GM12878 (cell line): Measurements from ENCODE around the gene LSM7. TPM values are rescaled to one million over a fixed set of nuclear protein-coding genes. Genes with fewer than 3 reads are reported as not detected.

Source experiments
- ATAC-seq: fragments of 200-7000 bp; cut with Tn5 transposase; 3 replicates; pipeline ENCODE4 v1.9.1; 2020; ENCODE audit warnings: mild to moderate bottlenecking, moderate library complexity
- BruUV-seq: library from RNA; stranded (reverse); fragments of 400-500 nt; replicated peaks from 2 replicates; lab custom pipeline; 2021; lab: Mats Ljungman, UMichigan
- CTCF ChIA-PET: fragments of 300-600 bp; sonication (Branson Sonifier 250); formaldehyde crosslinking; extraction: SDS; loops from one replicate; lab custom pipeline; 2021; ENCODE audit warnings: inconsistent platforms; lab: Yijun Ruan, JAX
- POLR2A ChIA-PET: fragments of 350-600 bp; formaldehyde crosslinking; extraction: SDS; loops from one replicate; lab custom pipeline; 2021; ENCODE audit warnings: inconsistent platforms; lab: Charles Lee
- RAD21 ChIA-PET: fragments of 300-600 bp; sonication (Branson Sonifier 250); formaldehyde crosslinking; loops from one replicate; lab custom pipeline; 2023; ENCODE audit warnings: antibody characterized with exemption; ENCODE audit not compliant: unreplicated experiment; lab: Charles Lee
- SMC1A ChIA-PET: fragments of 300-600 bp; sonication (Branson Sonifier 250); formaldehyde crosslinking; loops from one replicate; lab custom pipeline; 2023; ENCODE audit not compliant: unreplicated experiment, uncharacterized antibody; lab: Charles Lee
- DNase-seq: peaks from one replicate; pipeline ENCODE4 v3.0.0-alpha.2; 2011; ENCODE audit warnings: low read depth, low spot score
- FAIRE-seq: peaks from 3 replicates; lab custom pipeline; 2011; peaks lifted over from hg19 to GRCh38; lab: Jason Lieb, UNC
- H2AFZ ChIP-seq: 2 replicates; pipeline ENCODE4 v1.6.0; 2011; ENCODE audit warnings: low read depth, low read length, control low read depth; ENCODE audit not compliant: control insufficient read depth
- H3K27ac ChIP-seq: 2 replicates; pipeline ENCODE4 v1.5.1; 2011; ENCODE audit warnings: control low read depth; ENCODE audit not compliant: control insufficient read depth, insufficient read depth
- H3K27me3 ChIP-seq, 2 experiments: replicated peaks in 1 of 2; 2 replicates each; pipeline versions ENCODE4 v1.6.0 to v1.6.1; 2011; ENCODE audit warnings: low read length in 1 of 2; ENCODE audit not compliant: control insufficient read depth in 2 of 2, insufficient read depth in 2 of 2
- H3K36me3 ChIP-seq, 2 experiments: 2 replicates each; pipeline ENCODE4 v1.5.1; 2011; ENCODE audit warnings: low read length in 1 of 2; ENCODE audit not compliant: control insufficient read depth in 2 of 2, insufficient read depth in 2 of 2
- H3K4me1 ChIP-seq: 2 replicates; pipeline ENCODE4 v1.6.1; 2011; ENCODE audit warnings: mild to moderate bottlenecking, low read length, moderate library complexity, mixed read lengths; ENCODE audit not compliant: control insufficient read depth, insufficient read depth
- H3K4me2 ChIP-seq: 2 replicates; pipeline ENCODE4 v1.6.0; 2011; ENCODE audit warnings: control low read depth; ENCODE audit not compliant: control insufficient read depth, insufficient read depth
- H3K4me3 ChIP-seq: fragments of 200-600 bp; sonication (generic); 2 replicates; pipeline ENCODE4 v1.5.1; 2016
- H3K79me2 ChIP-seq: 2 replicates; pipeline ENCODE4 v1.6.0; 2011; ENCODE audit warnings: low read length; ENCODE audit not compliant: control insufficient read depth, insufficient read depth
- H3K9ac ChIP-seq: 2 replicates; pipeline ENCODE4 v1.8.0; 2011; ENCODE audit warnings: low read length, control low read depth, mixed read lengths; ENCODE audit not compliant: control insufficient read depth, insufficient read depth
- H3K9me3 ChIP-seq: replicated peaks from 3 replicates; pipeline ENCODE4 v1.5.1; 2011; ENCODE audit warnings: mild to moderate bottlenecking, low read length; ENCODE audit not compliant: control insufficient read depth, insufficient read depth
- H4K20me1 ChIP-seq: 2 replicates; pipeline ENCODE4 v1.6.0; 2011; ENCODE audit not compliant: control insufficient read depth, insufficient read depth
- BACH1 ChIP-seq: fragments of 450-650 bp; IDR thresholded peaks from 2 replicates; pipeline ENCODE4 v1.6.1; 2017; ENCODE audit warnings: mild to moderate bottlenecking, borderline replicate concordance
- BHLHE40 ChIP-seq, 2 experiments: fragments of 450-650 bp in 1 of 2; IDR thresholded peaks; 2 replicates each; pipeline ENCODE4 v1.6.1; 2011 to 2017; ENCODE audit warnings: low read depth in 2 of 2, borderline replicate concordance in 1 of 2, improper control_type of control experiment in 1 of 2, low read length in 1 of 2, mild to moderate bottlenecking in 1 of 2
- CBFB ChIP-seq: IDR thresholded peaks from 2 replicates; pipeline ENCODE4 v1.6.1; 2016; ENCODE audit warnings: antibody characterized with exemption, low read depth
- CHD2 ChIP-seq: IDR thresholded peaks from 2 replicates; pipeline ENCODE4 v1.6.1; 2011; ENCODE audit warnings: low read depth, low read length, improper control_type of control experiment, borderline replicate concordance
- CREB1 ChIP-seq: IDR thresholded peaks from 2 replicates; pipeline ENCODE4 v1.6.1; 2012; ENCODE audit warnings: low read depth, mild to moderate bottlenecking, inconsistent platforms
- HDAC2 ChIP-seq: fragments of 200-600 bp; sonication (generic); IDR thresholded peaks from 2 replicates; pipeline ENCODE4 v1.6.1; 2017
- KDM1A ChIP-seq: fragments of 200-600 bp; sonication (generic); IDR thresholded peaks from 2 replicates; pipeline ENCODE4 v1.6.1; 2016; ENCODE audit warnings: borderline replicate concordance
- LARP7 ChIP-seq: fragments of 450-650 bp; IDR thresholded peaks from 2 replicates; pipeline ENCODE4 v1.6.1; 2017; ENCODE audit warnings: mild to moderate bottlenecking
- NR2F1 ChIP-seq: fragments of 450-650 bp; conservative IDR thresholded peaks from 2 replicates; pipeline ENCODE4 v1.6.1; 2017; ENCODE audit warnings: mild to moderate bottlenecking
- POLR2A ChIP-seq: IDR thresholded peaks from 2 replicates; pipeline ENCODE4 v1.6.1; 2011; ENCODE audit warnings: low read depth, mild to moderate bottlenecking, low read length
- POLR2AphosphoS2 ChIP-seq: IDR thresholded peaks from 2 replicates; pipeline ENCODE4 v1.6.1; 2011; ENCODE audit warnings: low read depth, mild to moderate bottlenecking, low read length, improper control_type of control experiment, moderate library complexity
- RCOR1 ChIP-seq: conservative IDR thresholded peaks from 2 replicates; pipeline ENCODE4 v1.6.1; 2012; ENCODE audit warnings: low read depth, low read length, improper control_type of control experiment
- SP1 ChIP-seq: IDR thresholded peaks from one replicate; pipeline ENCODE4 v1.6.1; 2011; ENCODE audit warnings: low read depth, low read length
- SREBF1 ChIP-seq: IDR thresholded peaks from 2 replicates; pipeline ENCODE4 v1.6.1; 2012; ENCODE audit warnings: mild to moderate bottlenecking, low read length
- STAT1 ChIP-seq: fragments of 450-650 bp; conservative IDR thresholded peaks from 2 replicates; pipeline ENCODE4 v1.6.1; 2014; ENCODE audit warnings: antibody characterized with exemption, mild to moderate bottlenecking
- TCF7 ChIP-seq: IDR thresholded peaks from 2 replicates; pipeline ENCODE4 v1.6.1; 2014; ENCODE audit warnings: antibody characterized with exemption, borderline replicate concordance
- WGBS: methylation state at CpG from one replicate; pipeline ENCODE4 v1.1.6; 2016; ENCODE audit warnings: low lambda C conversion rate; ENCODE audit not compliant: insufficient replicate concordance, insufficient coverage; ENCODE audit errors: missing lambda C conversion rate; 5-methylcytosine and 5-hydroxymethylcytosine counted together
- in situ Hi-C: fragments of 300-500 bp; cut with MboI; formaldehyde crosslinking; loops from 9 replicates; pipeline ENCODE4 v1.14.3; 2018; ENCODE audit warnings: mixed read lengths
- intact Hi-C: fragments of 100-400 bp; cut with micrococcal nuclease; formaldehyde crosslinking; loops from one replicate; pipeline ENCODE4 v1.14.2; 2022; ENCODE audit not compliant: unreplicated experiment
- polyA plus RNA-seq, 11 experiments: library from polyadenylated mRNA; depleted of rRNA in 4 of 11; unstranded in 6 of 11; stranded (reverse) in 5 of 11; fragments of >200 nt; fragmentation: Nextera tagmentation in 4 of 11; fragmentation: Illumina TruSeq in 1 of 11; extraction: Ambion mirVana in 4 of 11; extraction: Trizol in 1 of 11; gene quantifications; 1 replicate in 1 of 11; 2 replicates in 10 of 11; pipeline versions ENCODE4 v1.2.1 to v1.2.3, GENCODE V29; 2011 to 2016; ENCODE audit warnings: inconsistent platforms in 2 of 11, missing spikeins in 2 of 11, low read depth in 1 of 11
- total RNA-seq, 4 experiments: library from RNA; depleted of rRNA in 3 of 4; stranded (reverse); fragments of >200 nt in 3 of 4; fragmentation: Illumina TruSeq in 1 of 4; extraction: Trizol in 1 of 4; gene quantifications; 2 replicates each; pipeline versions ENCODE4 v1.2.1 to v1.2.3, GENCODE V29; 2013 to 2021
- TF ChIP-seq, protein P1 (sequence below): fragments of 450-650 bp; IDR thresholded peaks from 2 replicates; pipeline ENCODE4 v1.6.1; 2017; ENCODE audit warnings: mild to moderate bottlenecking, moderate library complexity
- TF ChIP-seq, protein P2 (sequence below): IDR thresholded peaks from 2 replicates; pipeline ENCODE4 v1.6.1; 2011; ENCODE audit warnings: borderline replicate concordance, low read depth, mild to moderate bottlenecking, moderate library complexity, mixed read lengths, low read length; ENCODE audit not compliant: insufficient read depth; ENCODE audit errors: extremely low read length

The LSM7 gene
- total and polyA plus RNA-seq, 10 of the 15 experiments (the other 5 are each of a cell fraction or from before 2014, with no cell fraction given), result 24.4 to 424 (median 217) TPM

DNA sequence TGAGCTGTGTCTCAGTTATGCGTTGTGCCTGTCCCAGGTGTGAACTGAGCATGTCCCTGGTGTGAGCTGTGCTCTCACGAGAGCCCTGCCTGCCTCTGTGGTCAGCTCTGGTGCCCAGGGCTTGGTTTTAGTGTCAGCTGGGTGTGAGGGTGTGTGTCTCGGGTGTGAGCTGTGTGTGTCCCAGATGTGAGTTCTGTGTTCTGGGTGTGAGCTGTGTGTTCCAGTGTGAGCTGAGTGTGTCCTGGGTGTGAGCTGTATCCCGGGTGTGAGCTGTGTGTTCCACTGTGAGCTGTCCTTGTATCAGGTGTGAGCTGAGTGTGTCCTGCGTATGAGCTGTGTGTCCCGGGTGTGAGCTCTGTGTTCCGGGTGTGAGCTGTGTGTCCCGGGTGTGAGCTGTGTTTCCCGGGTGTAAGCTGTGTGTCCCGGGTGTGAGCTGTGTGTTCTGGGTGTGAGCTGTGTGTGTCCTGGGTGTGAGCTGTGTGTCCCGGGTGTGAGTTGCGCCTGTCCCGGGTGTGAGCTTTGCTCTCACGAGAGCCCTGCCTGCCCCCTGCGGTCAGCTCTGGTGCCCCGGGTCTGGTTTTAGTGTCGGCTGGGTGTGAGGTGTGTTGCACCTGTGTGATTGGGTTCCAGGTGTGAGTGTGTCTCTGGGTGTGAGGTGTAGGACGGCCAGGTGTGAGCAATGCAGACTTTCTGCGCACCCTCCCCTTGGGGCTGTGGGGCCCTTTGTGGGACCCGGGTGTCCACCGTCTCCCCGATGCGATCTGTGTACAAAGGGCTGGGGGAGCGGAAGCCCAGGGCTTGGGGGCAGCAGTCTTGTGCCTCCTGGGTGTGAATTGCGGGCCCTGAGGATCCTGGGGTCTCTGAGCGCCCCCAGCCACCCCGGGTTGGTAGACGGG is 39.3 kb downstream of the LSM7 start:
- Histone ChIP-seq H3K36me3 (no peaks in the 10 kb centered on the region), H3K27me3 (no peaks in the 10 kb centered on the region), H3K79me2 (no peaks in the 10 kb centered on the region; the same call in 1 of the 2 replicates), H3K4me3 (peak overlapping the region; percentile 65), H3K9ac (peak overlapping the region; percentile 35), H3K4me1 (peaks cover 30% of the 10 kb centered on the region), H3K4me2 (peak overlapping the region; percentile 98), H3K27ac (peak overlapping the region; percentile 74), H4K20me1 (no peaks in the 10 kb centered on the region), H3K9me3 (no peaks in the 10 kb centered on the region), H2AFZ (peak overlapping the region; percentile 32)
- CTCF ChIA-PET, result interaction anchor here (0.6 to 2.5 kb wide), 8 partner anchors 15 to 348 kb away, joined by 3 to 13 read pairs (median 4); no protein-coding TSS in a partner anchor
- DNase-seq (no peak), ATAC-seq (peak; percentile 45), FAIRE-seq (no peak)
- intact Hi-C loops, result loop anchor here (1.0 kb wide), 1 partner anchor 39 kb away; the partner anchor contains the start of genes LSM7 and SPPL2B
- POLR2A ChIA-PET, result interaction anchor here (0.5 to 1.5 kb wide), 7 partner anchors 17 to 197 kb away, joined by 3 to 8 read pairs (median 4); partner anchors contain the start of genes LSM7 and SPPL2B
- BruUV-seq, result no TSS peak
- RAD21 ChIA-PET, result interaction anchor here (0.6 to 1.7 kb wide), 13 partner anchors 8 to 392 kb away, joined by 3 to 10 read pairs (median 4); partner anchors contain the start of genes LSM7 and SPPL2B
- in situ Hi-C loops, result no loop called here
- WGBS, result 17% methylated on average over 27 of the region's 28 CpGs
- SMC1A ChIA-PET, result interaction anchor here (0.9 to 2.9 kb wide), 6 partner anchors 14 to 117 kb away, joined by 3 to 11 read pairs (median 6); no protein-coding TSS in a partner anchor
- TF ChIP-seq, protein P1, sequence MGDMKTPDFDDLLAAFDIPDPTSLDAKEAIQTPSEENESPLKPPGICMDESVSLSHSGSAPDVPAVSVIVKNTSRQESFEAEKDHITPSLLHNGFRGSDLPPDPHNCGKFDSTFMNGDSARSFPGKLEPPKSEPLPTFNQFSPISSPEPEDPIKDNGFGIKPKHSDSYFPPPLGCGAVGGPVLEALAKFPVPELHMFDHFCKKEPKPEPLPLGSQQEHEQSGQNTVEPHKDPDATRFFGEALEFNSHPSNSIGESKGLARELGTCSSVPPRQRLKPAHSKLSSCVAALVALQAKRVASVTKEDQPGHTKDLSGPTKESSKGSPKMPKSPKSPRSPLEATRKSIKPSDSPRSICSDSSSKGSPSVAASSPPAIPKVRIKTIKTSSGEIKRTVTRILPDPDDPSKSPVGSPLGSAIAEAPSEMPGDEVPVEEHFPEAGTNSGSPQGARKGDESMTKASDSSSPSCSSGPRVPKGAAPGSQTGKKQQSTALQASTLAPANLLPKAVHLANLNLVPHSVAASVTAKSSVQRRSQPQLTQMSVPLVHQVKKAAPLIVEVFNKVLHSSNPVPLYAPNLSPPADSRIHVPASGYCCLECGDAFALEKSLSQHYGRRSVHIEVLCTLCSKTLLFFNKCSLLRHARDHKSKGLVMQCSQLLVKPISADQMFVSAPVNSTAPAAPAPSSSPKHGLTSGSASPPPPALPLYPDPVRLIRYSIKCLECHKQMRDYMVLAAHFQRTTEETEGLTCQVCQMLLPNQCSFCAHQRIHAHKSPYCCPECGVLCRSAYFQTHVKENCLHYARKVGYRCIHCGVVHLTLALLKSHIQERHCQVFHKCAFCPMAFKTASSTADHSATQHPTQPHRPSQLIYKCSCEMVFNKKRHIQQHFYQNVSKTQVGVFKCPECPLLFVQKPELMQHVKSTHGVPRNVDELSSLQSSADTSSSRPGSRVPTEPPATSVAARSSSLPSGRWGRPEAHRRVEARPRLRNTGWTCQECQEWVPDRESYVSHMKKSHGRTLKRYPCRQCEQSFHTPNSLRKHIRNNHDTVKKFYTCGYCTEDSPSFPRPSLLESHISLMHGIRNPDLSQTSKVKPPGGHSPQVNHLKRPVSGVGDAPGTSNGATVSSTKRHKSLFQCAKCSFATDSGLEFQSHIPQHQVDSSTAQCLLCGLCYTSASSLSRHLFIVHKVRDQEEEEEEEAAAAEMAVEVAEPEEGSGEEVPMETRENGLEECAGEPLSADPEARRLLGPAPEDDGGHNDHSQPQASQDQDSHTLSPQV, result no peak
- TF ChIP-seq CBFB (no peak), SREBF1 (no peak), NR2F1 (peak; percentile 19; the same call in 1 of the 2 replicates), POLR2AphosphoS2 (no peak), POLR2A (no peak), HDAC2 (no peak), SP1 (no peak), LARP7 (0 out of 2 replicates have a peak, but pooled peaks have one; percentile 28), STAT1 (no peak), CREB1 (no peak), BHLHE40 (IDR thresholded peaks at IDR 0.05; ENCODE audit: borderline replicate concordance in 1 of 2, low read depth in 2 of 2, low read length in 1 of 2) (peak in 1 of 2 experiments; percentile 36; a peak in 1 of 4 replicates), RCOR1 (no peak), TCF7 (no peak), CHD2 (0 out of 2 replicates have a peak, but pooled peaks have one; percentile 4), KDM1A (no peak), BACH1 (peak; percentile 60)
- TF ChIP-seq, protein P2, sequence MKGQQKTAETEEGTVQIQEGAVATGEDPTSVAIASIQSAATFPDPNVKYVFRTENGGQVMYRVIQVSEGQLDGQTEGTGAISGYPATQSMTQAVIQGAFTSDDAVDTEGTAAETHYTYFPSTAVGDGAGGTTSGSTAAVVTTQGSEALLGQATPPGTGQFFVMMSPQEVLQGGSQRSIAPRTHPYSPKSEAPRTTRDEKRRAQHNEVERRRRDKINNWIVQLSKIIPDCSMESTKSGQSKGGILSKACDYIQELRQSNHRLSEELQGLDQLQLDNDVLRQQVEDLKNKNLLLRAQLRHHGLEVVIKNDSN, result no peak
